GM21717 (cell line): ENCODE measurements around the gene DPEP2.
"Not testable (repeated sequence)": the region's sequence is repeated elsewhere in the genome, so short reads cannot be mapped to it uniquely, and the experiment has no call there.

Experiments
- ATAC-seq: cut with Tn5 transposase; IDR thresholded peaks from one replicate; pipeline ENCODE4 v1.9.1; 2021; ENCODE audit warnings: mild to moderate bottlenecking, moderate library complexity; ENCODE audit not compliant: unreplicated experiment

Gene DPEP2, protein sequence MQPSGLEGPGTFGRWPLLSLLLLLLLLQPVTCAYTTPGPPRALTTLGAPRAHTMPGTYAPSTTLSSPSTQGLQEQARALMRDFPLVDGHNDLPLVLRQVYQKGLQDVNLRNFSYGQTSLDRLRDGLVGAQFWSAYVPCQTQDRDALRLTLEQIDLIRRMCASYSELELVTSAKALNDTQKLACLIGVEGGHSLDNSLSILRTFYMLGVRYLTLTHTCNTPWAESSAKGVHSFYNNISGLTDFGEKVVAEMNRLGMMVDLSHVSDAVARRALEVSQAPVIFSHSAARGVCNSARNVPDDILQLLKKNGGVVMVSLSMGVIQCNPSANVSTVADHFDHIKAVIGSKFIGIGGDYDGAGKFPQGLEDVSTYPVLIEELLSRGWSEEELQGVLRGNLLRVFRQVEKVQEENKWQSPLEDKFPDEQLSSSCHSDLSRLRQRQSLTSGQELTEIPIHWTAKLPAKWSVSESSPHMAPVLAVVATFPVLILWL

DNA sequence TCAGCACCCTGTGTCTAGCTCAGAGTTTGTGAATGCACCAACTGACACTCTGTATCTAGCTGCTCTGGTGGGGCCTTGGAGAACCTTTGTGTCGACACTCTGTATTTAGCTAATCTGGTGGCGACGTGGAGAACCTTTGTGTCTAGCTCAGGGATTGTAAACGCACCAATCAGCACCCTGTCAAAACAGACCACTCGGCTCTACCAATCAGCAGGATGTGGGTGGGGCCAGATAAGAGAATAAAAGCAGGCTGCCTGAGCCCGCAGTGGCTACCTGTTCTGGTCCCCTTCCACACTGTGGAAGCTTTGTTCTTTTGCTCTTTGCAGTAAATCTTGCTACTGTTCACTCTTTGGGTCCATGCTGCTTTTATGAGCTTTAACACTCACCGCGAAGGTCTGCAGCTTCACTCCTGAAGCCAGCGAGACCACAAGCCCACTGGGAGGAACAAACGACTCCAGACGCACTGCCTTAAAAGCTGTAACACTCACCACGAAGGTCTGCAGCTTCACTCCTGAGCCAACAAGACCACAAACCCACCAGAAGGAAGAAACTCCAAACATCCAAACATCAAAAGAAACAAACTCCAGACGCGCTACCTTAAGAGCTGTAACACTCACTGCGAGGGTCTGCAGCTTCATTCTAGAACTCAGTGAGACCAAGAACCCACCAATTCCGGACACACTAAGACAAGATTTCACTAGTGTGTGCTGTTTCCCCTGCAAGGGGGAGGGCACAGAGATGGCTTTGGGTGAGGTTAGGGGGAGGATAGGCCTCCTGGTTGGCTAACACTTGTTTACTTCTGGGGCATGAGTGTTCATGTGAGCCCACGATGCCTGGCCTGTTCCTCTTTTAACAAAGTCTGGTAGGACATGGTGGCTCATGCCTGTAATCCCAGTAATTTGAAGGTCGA lies at the start of gene DPEP2:
Gene DPEP2, minus strand, starts transcription at position 706 of the 910 bp plus-strand sequence. CDS start 6,272 bp downstream, outside the sequence.
- not testable (repeated sequence) for ATAC-seq

DNA sequence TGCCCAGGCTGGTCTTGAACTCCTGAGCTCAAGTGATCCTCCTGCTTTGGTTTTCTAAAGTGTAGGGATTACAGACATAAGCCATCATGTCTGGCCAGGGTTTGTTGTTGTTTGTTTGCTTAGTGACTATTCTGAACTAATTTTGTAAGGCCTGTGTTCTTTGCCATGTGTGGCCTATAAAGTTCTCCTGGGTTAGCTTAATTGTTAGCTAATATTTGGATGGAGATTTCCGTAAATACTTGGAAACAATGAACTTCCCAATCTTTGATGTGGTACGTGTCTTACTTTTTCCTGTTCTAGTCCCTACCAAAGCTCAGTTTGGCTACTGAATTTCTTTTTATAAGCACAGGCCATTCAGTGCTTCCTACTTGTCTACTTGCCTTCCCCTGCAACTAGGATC lies 48.7 kb upstream of the DPEP2 start:
- ATAC-seq, result no peak

DNA sequence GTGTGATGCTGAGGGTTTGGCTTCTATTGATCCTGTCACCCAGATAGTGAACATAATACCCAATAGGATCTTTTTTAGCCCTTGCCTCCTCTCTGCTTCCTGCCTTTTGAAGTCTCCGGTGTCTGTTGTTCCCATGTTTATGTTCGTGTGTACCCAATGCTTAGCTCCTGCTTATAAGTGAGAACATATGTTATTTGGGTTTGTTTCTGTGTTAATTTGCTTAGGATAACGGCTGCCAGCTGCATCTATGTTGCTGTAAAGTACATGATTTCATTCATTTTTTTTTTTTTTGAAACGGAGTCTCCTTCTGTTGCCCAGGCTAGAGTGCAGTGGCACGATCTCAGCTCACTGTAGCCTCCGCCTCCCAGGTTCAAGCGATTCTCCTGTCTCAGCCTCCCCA lies 46.8 kb upstream of the DPEP2 start:
- no peak for ATAC-seq

DNA sequence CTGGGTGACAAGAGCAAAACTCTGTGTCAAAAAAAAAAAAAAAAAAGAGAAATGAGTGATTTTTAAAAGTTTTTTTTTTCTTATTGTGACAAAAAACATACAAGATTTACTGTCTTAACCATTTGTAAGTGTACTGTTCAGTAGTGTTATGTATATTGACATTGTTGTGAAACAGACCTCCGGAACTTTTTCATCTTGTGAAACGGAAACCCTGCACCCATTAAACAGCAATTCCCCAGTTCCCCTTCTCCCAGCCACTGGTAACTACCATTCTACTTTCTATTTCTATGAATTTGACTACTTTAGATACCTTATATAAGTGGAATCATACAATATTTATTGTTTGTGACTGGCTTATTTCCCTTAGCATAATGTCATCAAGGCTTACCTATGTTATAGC lies 42.5 kb upstream of the DPEP2 start:
- ATAC-seq, result no peak

DNA sequence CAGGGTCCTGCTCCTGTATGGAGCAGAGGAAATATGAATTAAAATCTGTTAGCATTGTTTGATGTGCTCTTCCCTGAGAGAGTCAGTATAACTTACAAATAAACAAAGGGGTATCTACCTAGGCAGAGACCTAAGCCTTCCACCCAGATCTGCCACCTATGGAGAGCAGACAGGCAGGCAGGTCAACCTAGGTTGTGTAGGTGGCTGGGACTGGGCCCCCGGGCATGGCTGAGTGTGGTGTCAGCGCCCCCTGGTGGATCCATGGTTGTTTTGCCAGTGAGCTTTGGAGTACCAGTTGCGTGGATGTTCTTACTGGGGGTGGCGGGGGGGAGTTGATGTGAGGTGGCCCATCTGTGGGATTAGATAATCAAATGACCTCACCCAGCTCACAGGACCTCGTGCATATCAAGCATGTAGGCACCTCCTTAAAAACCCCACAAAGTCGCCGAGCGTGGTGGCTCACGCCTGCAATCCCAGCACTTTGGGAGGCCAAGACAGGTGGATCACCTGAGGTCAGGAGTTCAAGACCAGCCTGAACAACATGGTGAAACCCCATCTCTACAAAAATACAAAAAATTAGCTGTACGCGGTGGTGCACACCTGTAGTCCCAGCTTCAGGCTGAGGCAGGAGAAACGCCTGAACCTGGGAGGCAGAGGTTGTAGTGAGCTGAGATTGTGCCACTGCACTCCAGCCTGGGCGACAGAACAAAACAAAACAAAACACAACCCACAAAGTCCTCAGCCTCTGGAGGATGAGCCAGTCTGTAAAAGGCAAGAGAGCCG lies 41.4 kb upstream of the DPEP2 start:
- ATAC-seq, result peak; percentile 79

DNA sequence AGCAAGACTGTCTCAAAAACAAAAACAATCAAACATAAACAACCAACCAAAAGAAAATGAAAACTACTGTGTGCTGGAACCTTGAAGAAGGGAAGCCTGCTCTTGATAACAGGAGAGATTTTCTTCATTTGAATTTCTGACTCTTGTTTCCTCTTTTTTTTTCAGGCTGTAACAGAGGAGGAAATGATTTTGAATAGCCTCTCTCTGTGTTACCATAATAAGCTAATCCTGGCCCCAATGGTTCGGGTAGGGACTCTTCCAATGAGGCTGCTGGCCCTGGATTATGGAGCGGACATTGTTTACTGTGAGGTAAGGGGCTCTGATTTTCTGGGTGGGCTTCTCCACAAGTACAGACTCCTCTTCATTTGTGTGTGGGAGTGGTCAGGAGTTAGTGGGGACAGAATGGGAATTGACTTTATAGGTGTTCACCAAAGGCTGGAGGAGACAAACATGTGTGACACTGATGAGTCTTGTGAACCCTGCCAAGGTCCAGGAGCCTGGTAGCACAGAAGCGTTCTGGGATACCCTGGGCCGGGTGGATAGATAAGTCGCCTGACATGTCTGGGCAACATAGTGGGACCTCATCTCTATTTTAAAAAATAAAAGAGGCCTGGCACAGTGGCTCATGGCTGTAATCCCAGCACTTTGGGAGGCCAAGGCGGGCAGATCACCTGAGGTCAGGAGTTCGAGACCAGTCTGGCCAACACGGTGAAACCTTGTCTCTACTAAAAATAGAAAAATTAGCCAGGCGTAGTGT lies 38.7 kb upstream of the DPEP2 start:
- ATAC-seq, result no peak

DNA sequence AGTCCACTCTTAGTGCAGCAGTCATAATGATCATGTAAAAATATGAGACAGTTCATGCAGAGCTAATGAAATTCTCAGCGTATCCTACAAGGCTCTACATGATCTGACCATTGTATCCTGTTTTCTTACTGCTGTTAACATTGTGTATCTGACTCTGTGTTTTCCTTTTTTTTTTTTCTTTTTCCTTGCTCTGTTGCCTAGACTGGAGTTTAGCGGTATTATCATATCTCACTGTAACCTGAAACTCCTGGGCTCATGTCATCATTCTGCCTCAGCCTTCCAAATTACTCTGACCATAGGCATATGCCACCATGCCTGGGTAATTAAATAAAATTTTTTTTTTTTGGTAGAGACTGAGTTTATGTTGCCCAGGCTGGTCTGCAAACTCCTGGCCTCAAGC lies 35.9 kb upstream of the DPEP2 start:
- no peak for ATAC-seq

DNA sequence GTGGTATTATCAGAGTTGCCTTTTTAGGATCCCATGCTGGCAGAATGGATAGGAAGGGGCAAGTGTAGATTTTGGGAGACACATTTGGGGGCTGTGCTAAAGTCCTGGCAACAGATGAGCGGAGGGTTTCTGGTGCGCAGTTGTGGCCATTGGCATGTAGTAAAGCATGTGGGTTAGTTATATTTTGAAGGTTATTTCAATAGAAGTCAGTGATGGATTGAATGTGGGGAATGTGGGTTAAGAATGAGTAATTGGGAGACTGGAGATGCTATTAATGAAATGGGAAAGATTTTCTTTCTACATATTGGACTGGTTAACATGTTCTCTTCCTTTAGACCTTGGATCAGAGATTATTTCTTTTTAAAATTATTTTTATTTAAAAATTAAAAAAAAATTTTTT lies 33.8 kb upstream of the DPEP2 start:
- no peak for ATAC-seq

DNA sequence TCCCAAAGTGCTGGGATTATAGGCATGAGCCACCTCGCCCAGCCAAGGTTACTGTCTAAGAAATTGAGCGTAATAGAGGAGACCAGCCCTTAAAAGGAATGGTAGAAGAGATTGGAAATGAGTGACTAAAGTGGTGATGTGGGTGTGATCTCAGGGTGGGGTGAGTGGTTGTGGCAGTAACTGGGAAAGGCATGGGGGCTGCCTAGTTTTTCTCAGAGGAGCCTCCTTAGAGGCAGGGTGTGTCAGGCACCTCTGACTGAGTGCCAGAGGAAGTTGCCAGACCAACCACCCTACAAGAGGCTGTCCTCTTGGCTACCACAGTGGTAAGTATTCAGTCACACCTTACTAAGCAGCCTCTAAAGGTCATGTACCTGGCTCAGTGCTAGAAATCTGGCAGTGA lies 32.7 kb upstream of the DPEP2 start:
- ATAC-seq, result no peak

DNA sequence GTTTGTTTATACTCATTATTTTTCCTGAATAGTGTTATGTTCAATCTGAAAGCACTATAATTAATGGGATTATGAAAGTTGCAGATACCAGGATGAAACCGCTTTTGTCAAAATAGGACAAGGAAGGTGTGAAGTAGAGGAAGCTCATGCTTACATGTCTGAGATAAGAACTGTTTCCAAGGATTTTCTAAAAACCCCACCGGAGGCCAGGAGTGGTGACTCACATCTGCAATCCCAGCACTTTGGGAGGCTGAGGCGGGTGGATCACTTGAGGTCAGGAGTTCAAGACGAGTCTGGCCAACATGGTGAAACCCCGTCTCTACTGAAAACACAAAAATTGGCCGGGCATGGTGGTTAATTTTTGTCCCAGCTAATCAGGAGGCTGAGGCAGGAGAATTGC lies 30.8 kb upstream of the DPEP2 start:
- not testable (repeated sequence) for ATAC-seq

DNA sequence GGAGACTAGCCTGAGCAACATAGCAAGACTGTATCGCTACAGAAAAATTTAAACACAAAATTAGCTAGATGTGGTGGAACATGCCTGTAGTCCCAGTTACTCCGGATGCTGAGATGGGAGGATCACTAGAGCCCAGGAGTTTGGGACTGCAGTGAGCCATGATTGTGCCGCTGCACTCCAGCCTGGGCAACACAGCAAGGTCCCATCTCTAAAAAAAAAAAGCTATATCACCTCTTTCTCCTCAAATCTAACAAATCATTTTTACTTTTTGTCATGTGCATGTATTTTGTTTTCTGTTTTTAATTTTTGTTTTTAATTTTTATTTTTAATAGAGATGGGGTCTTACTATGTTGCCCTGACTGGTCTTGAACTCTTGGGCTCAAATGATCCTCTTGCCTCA lies 29.7 kb upstream of the DPEP2 start:
- ATAC-seq, result no peak

DNA sequence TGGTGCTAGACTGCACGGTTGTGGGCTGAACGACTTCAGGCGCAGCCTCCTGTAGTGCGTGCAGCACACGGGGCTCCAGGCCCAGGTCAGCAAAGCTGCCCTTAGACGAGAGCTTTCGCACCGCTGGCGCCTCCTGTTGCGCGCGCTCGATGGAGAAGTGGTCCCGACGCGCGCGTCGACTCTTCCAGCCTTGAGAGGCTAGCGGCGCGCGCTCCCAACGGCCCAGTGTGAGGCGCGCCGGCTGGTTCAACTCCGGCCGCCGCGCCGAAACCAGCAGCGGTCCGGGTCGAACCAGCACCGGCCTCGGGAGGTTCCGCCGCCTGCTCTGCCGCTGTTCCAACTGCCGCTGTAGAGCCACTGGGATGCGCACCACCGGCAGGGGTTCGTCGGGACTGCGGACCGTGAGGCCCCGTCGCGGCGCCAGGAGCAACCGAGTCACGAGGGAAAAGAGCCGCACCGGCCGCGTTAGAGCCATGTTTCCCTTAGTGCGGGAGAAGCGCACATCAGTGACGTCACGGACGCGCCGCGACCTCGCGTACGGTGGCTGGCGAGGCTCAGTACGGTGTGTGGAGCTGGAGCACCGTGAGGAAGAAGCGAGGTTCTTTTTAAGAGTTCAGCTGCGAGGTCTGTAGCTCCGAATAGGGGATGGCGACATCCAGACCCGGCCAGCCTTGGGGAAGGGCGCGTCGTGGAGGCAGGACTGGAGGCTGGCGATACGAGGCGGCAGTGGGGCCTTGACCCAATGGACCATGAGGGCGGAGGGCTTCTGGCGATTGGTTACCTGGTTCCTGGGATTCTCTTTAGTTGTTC lies 23.6 kb upstream of the DPEP2 start, which contains the start of the genes DDX28 and DUS2:
Gene DDX28, minus strand, starts transcription at position 505 of the 810 bp plus-strand sequence. Its CDS starts 30 bp downstream, at position 475.
Gene DUS2, plus strand, starts transcription at position 557 of the 810 bp plus-strand sequence. CDS start 14,740 bp downstream, outside the sequence.
- peak; percentile 70 for ATAC-seq

DNA sequence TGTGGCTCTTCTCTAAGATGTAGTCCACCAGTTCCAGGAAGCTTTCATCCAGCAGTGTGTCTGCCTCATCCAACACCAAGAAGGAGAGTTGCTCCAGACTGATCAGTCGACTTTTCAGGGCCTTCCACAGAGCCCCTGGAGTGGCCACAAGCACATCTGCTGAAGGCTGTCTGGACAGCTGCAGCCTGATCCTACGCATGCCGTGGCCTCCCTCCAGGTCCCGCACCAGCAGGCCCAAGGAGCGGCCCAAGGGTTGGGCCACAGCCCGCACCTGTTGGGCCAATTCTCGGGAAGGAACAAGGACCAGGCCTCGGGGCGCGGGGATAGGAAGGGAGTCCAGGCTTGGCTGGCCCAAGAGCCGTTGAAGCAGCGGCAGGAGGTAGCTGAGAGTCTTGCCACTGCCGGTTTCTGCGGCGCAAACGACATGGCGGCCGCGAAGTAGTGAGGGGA lies 23.0 kb upstream of the DPEP2 start:
- no peak for ATAC-seq

DNA sequence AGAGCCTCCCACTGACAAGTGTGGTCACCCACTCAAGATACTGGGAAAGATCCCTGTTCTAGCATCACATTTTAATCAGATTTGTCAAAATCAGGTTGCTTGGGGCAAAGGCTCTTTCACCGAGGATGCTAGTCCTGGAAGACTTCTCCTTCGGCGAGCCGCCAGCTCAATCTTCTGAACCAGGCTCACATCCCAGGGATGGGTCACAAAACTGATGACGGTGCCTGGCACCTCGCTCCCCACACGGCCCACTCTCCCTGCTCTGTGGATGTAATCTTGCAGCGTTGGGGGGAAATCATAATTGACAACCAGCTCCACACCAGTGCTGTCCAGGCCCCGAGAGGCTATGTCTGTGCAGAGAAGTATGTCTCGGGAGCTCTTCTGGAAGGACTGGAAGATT lies 22.2 kb upstream of the DPEP2 start:
- no peak for ATAC-seq

DNA sequence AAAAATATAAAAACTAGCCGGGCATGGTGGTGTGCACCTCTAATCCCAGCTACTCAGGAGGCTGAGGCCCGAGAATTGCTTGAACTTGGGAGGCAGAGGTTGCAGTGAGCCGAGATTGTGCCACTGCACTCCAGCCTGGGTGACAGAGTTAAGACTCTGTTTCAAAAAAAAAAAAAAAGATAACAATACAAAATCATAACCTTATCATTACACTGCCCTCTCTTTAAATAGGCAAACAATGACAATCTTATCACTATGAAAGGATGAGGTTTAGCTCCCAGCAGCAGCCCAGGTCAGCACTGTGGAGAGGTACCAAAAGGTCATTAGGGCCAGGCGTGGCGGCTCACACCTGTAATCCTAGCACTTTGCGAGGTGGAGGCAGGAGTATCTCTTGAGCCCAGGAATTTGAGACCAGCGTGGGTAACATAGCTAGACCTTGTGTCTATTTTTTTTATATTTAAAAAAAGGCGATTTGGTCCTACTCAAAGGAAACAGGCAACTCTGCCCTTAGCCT lies 19.9 kb upstream of the DPEP2 start:
- no peak for ATAC-seq

DNA sequence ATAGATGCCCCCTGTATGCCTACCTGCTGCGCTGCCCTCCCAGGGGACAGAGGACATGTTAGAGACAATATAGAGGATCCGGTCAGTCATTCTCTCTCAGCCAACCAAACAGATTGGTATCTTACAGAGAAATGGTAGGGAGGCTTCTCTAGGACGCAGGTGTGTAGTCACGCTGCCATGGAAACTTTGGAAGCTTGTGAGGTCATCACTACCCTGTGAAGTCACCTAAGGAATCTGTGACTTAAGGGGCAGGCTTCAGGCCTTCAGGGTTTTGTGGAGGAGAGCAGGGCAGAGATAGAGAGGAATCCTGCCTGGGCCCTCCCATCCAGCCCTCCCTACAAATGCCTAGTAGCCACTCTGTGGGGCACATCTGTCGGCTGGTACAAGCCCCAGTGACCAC lies 16.4 kb upstream of the DPEP2 start, which contains the start of gene DPEP2NB:
Gene DPEP2NB, minus strand, starts transcription at position 231 of the 400 bp plus-strand sequence. Its CDS starts 141 bp downstream, at position 90.
- no peak for ATAC-seq

DNA sequence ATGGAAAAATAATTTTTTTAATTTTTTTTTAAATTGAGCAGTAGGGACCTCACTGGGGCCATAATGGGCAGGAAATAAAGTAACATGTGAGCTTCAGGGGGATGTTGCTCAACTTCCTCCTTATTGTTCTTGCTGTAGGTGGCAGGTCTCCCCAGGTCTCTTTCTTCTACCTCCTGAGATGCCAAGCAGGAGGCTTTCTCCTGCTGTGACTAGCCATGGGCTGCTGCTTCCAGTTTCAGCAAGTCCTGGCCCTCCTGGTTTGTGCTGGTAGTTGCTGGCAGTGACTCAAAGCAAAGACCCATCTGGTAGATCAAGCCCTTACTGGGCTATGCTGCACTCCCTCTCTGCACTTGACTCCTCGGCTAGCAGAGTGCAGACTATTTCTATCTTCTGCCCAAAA lies 14.2 kb upstream of the DPEP2 start:
- ATAC-seq, result no peak

DNA sequence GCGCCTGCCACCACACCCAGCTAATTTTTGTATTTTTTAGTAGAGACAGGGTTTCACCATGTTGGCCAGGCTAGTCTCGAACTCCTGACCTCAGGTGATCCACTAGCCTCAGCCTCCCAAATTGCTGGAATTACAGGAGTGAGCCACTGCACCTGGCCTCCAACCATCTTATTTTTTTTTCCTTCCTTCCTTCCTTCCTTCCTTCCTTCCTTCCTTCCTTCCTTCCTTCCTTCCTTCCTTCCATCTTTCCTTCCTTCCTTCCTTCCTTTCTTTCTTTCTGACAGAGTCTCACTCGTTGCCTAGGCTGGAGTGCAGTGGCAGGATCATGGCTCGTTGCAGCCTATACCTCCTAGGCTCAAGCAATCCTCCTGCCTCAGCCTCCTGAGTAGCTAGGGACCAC lies 10.6 kb upstream of the DPEP2 start:
- not testable (repeated sequence) for ATAC-seq
